Activated T-helper 1 cell treated with anti-CD3 and anti-CD28 coated beads, Interleukin-12 subunit alpha, Interleukin-12 subunit beta, Interleukin-2, Interleukin-4 antibody, amounts not matched to agents 30 ng/mL and 10 ng/mL and 1 ng/mL, durations not matched to agents 14 hours and 24 hours and 36 hours (primary cell): ENCODE results near the gene PDCD1LG2. TPM values are rescaled to one million over a fixed set of nuclear protein-coding genes. Genes with fewer than 3 reads are reported as not detected.

Experiments used
- DNase-seq: peaks from one replicate; pipeline ENCODE4 v3.0.0; 2021; ENCODE audit warnings: low spot score
- H3K27ac Mint-ChIP-seq: one replicate; pipeline ENCODE4 v1.8.0; 2021; ENCODE audit warnings: mild to moderate bottlenecking, mixed read lengths
- H3K27me3 Mint-ChIP-seq: one replicate; pipeline ENCODE4 v1.8.0; 2022; ENCODE audit warnings: mild to moderate bottlenecking, moderate library complexity, mixed read lengths; ENCODE audit not compliant: insufficient read depth
- H3K36me3 Mint-ChIP-seq: one replicate; pipeline ENCODE4 v1.8.0; 2021; ENCODE audit warnings: low read depth, mixed read lengths
- H3K4me1 Mint-ChIP-seq: one replicate; pipeline ENCODE4 v1.8.0; 2021; ENCODE audit warnings: low read depth, mixed read lengths
- H3K4me3 Mint-ChIP-seq: one replicate; pipeline ENCODE4 v1.8.0; 2021; ENCODE audit warnings: mild to moderate bottlenecking, moderate library complexity, mixed read lengths
- H3K9me3 Mint-ChIP-seq: one replicate; pipeline ENCODE4 v1.8.0; 2021; ENCODE audit warnings: mixed read lengths
- intact Hi-C: fragments of 100-400 bp; cut with micrococcal nuclease; formaldehyde crosslinking; loops from one replicate; pipeline ENCODE4 v1.15.1; 2024
- total RNA-seq: library from RNA; stranded (reverse); gene quantifications from 2 replicates; pipeline ENCODE4 v1.2.3, GENCODE V29; 2022

PDCD1LG2 gene
- total RNA-seq, 1 donor from 2014 or later = 1.1 TPM

- peak; percentile 31 for DNase-seq
- Mint-ChIP-seq H3K4me1 (peaks cover 59% of the 10 kb centered on the region), H3K4me3 (peak overlapping the region; percentile 35), H3K27ac (peak overlapping the region; percentile 95), H3K9me3 (no peaks in the 10 kb centered on the region), H3K36me3 (peaks cover 3% of the 10 kb centered on the region), H3K27me3 (no peaks in the 10 kb centered on the region)
- intact Hi-C loops = loop anchor here (5.0 kb wide), 5 partner anchors 210 to 845 kb away; partner anchors contain the start of genes AK3 and JAK2
Measured at GRCh38 chr9:5587024-5587423, 76.7 kb downstream of the PDCD1LG2 start.

- H3K4me3 Mint-ChIP-seq = no peak overlapping the region
- H3K36me3 Mint-ChIP-seq = no peaks in the 10 kb centered on the region
- no peaks in the 10 kb centered on the region for H3K9me3 Mint-ChIP-seq
- no peaks in the 10 kb centered on the region for H3K27me3 Mint-ChIP-seq
- H3K4me1 Mint-ChIP-seq = peaks cover 44% of the 10 kb centered on the region
- intact Hi-C loops = no loop called here
- no peak for DNase-seq
- H3K27ac Mint-ChIP-seq = no peak overlapping the region
Measured at GRCh38 chr9:5592231-5592630, 81.9 kb downstream of the PDCD1LG2 start.

- no peaks in the 10 kb centered on the region for H3K27me3 Mint-ChIP-seq
- H3K27ac Mint-ChIP-seq = no peak overlapping the region
- intact Hi-C loops = no loop called here
- H3K4me1 Mint-ChIP-seq = peaks cover 39% of the 10 kb centered on the region
- no peak overlapping the region for H3K4me3 Mint-ChIP-seq
- no peaks in the 10 kb centered on the region for H3K36me3 Mint-ChIP-seq
- H3K9me3 Mint-ChIP-seq = no peaks in the 10 kb centered on the region
- DNase-seq = no peak
Measured at GRCh38 chr9:5592904-5593303, 82.6 kb downstream of the PDCD1LG2 start.

- Mint-ChIP-seq H3K27ac (no peak overlapping the region), H3K4me1 (peaks cover 42% of the 10 kb centered on the region), H3K36me3 (no peaks in the 10 kb centered on the region)
Measured at GRCh38 chr9:5593904-5594303, 83.6 kb downstream of the PDCD1LG2 start.

GRCh38 chr9:5596173-5596572 is 85.8 kb downstream of the PDCD1LG2 start:
- DNase-seq = no peak
- Mint-ChIP-seq H3K4me1 (peaks cover 29% of the 10 kb centered on the region), H3K27ac (no peak overlapping the region), H3K9me3 (no peaks in the 10 kb centered on the region), H3K27me3 (no peaks in the 10 kb centered on the region), H3K4me3 (no peak overlapping the region), H3K36me3 (no peaks in the 10 kb centered on the region)
- intact Hi-C loops = no loop called here

More at GRCh38 chr9:5593904-5594303, 83.6 kb downstream of the PDCD1LG2 start:
- no peak for DNase-seq
- intact Hi-C loops = no loop called here
- Mint-ChIP-seq H3K27me3 (no peaks in the 10 kb centered on the region), H3K9me3 (no peaks in the 10 kb centered on the region), H3K4me3 (no peak overlapping the region)

GRCh38 chr9:5608298-5609225 is 98.2 kb downstream of the PDCD1LG2 start:
- intact Hi-C loops = loop anchor here (2.0 to 10.0 kb wide), 2 partner anchors 16 to 304 kb away; partner anchors contain the start of gene RLN2

GRCh38 chr9:5609226-5609596 is 98.9 kb downstream of the PDCD1LG2 start:
- H3K4me3 Mint-ChIP-seq = peak overlapping the region; percentile 54
- no peaks in the 10 kb centered on the region for H3K27me3 Mint-ChIP-seq
- intact Hi-C loops = loop anchor here (2.0 to 10.0 kb wide), 2 partner anchors 16 to 304 kb away; partner anchors contain the start of gene RLN2
- peaks cover 2% of the 10 kb centered on the region for H3K36me3 Mint-ChIP-seq
- DNase-seq = no peak
- H3K4me1 Mint-ChIP-seq = peaks cover 18% of the 10 kb centered on the region
- no peak overlapping the region for H3K27ac Mint-ChIP-seq
- H3K9me3 Mint-ChIP-seq = no peaks in the 10 kb centered on the region

More at GRCh38 chr9:5608298-5609225, 98.2 kb downstream of the PDCD1LG2 start:
- no peak for DNase-seq
- H3K27me3 Mint-ChIP-seq = no peaks in the 10 kb centered on the region
- peak overlapping the region; percentile 9 for H3K27ac Mint-ChIP-seq
- H3K9me3 Mint-ChIP-seq = no peaks in the 10 kb centered on the region
- H3K4me1 Mint-ChIP-seq = peaks cover 18% of the 10 kb centered on the region
- H3K36me3 Mint-ChIP-seq = peaks cover 2% of the 10 kb centered on the region
- peak overlapping the region; percentile 54 for H3K4me3 Mint-ChIP-seq

GRCh38 chr9:5610491-5610890 is 100.2 kb downstream of the PDCD1LG2 start:
- DNase-seq = no peak
- Mint-ChIP-seq H3K9me3 (no peaks in the 10 kb centered on the region), H3K27ac (no peak overlapping the region), H3K4me3 (no peak overlapping the region), H3K27me3 (no peaks in the 10 kb centered on the region), H3K36me3 (peaks cover 2% of the 10 kb centered on the region), H3K4me1 (peaks cover 18% of the 10 kb centered on the region)
- intact Hi-C loops = no loop called here

GRCh38 chr9:5611321-5612184 is 101.2 kb downstream of the PDCD1LG2 start:
- no peak overlapping the region for H3K4me3 Mint-ChIP-seq
- peaks cover 5% of the 10 kb centered on the region for H3K36me3 Mint-ChIP-seq
- peaks cover 18% of the 10 kb centered on the region for H3K4me1 Mint-ChIP-seq
- no peaks in the 10 kb centered on the region for H3K9me3 Mint-ChIP-seq
- intact Hi-C loops = no loop called here
- no peak overlapping the region for H3K27ac Mint-ChIP-seq
- H3K27me3 Mint-ChIP-seq = no peaks in the 10 kb centered on the region
- no peak for DNase-seq

GRCh38 chr9:5612185-5612530 is 101.8 kb downstream of the PDCD1LG2 start:
- Mint-ChIP-seq H3K9me3 (no peaks in the 10 kb centered on the region), H3K27me3 (no peaks in the 10 kb centered on the region), H3K36me3 (peaks cover 3% of the 10 kb centered on the region), H3K4me3 (no peak overlapping the region), H3K27ac (no peak overlapping the region), H3K4me1 (peaks cover 20% of the 10 kb centered on the region)
- no peak for DNase-seq
- intact Hi-C loops = no loop called here

GRCh38 chr9:5614192-5614591 is 103.9 kb downstream of the PDCD1LG2 start:
- Mint-ChIP-seq H3K9me3 (no peaks in the 10 kb centered on the region), H3K27me3 (no peaks in the 10 kb centered on the region), H3K4me3 (no peak overlapping the region), H3K27ac (no peak overlapping the region), H3K36me3 (peaks cover 5% of the 10 kb centered on the region), H3K4me1 (peaks cover 23% of the 10 kb centered on the region)
- intact Hi-C loops = no loop called here
- DNase-seq = no peak

- Mint-ChIP-seq H3K9me3 (no peaks in the 10 kb centered on the region), H3K4me1 (peaks cover 20% of the 10 kb centered on the region), H3K36me3 (peaks cover 5% of the 10 kb centered on the region), H3K27me3 (no peaks in the 10 kb centered on the region), H3K27ac (no peak overlapping the region), H3K4me3 (no peak overlapping the region)
- no peak for DNase-seq
- intact Hi-C loops = no loop called here
Measured at GRCh38 chr9:5614985-5615384, 104.7 kb downstream of the PDCD1LG2 start.

- H3K36me3 Mint-ChIP-seq = peaks cover 6% of the 10 kb centered on the region
- H3K9me3 Mint-ChIP-seq = no peaks in the 10 kb centered on the region
- H3K4me3 Mint-ChIP-seq = no peak overlapping the region
- DNase-seq = no peak
- intact Hi-C loops = no loop called here
- peak overlapping the region; percentile 11 for H3K27ac Mint-ChIP-seq
- no peaks in the 10 kb centered on the region for H3K27me3 Mint-ChIP-seq
- H3K4me1 Mint-ChIP-seq = peaks cover 16% of the 10 kb centered on the region
Measured at GRCh38 chr9:5617749-5618148, 107.4 kb downstream of the PDCD1LG2 start.
